Central memory CD4-positive, alpha-beta T cell (primary cell): ENCODE results near the gene DISC1.
"Not testable (repeated sequence)": the region's sequence is repeated elsewhere in the genome, so short reads cannot be mapped to it uniquely, and the experiment has no call there.

Experiments used
- DNase-seq: peaks from one replicate; pipeline ENCODE4 v3.0.0; 2022

Gene DISC1

GRCh38 chr1:231606712-231607111 is 19.9 kb upstream of the DISC1 start:
- no peak for DNase-seq

DNA sequence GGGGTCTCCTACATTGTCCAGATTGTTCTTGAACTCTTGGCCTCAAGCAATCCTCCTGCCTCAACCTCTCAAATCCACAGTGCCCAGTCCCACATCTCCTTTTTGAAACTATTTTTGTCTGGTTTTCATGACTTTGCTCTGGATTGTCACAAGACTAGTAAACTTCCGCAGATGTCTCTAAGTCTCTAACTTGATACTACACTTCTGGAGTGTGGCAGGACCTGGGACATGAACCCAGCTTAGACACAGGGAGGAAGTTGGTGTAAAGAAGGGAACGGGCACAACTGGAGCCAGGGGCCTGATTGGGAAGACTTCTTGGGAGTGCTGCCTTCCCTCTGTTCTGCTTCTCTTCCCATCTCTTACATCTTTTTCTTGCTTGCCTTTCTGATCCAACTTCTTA is 16.2 kb upstream of the DISC1 start:
- DNase-seq = no peak

- DNase-seq = no peak
Measured at GRCh38 chr1:231611111-231611510, 15.5 kb upstream of the DISC1 start.

DNA sequence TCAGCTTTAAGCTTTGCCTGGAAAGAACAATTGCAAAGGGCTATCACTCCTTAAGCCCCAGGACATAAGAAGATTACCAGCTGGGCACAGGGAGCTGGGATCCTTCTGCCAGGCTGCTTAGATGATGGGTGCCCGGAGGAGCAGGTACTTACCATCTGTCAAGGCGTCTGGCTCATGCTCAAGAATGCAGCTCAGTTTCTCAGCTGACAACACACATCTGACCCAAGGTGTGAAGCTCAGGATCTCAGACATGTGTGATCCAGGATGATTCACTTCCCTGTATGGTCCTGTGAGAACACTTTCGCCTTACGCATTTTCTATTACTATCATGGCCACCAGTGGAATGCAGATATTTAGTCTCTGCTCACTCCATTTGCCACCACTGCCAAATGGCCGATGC is 14.7 kb upstream of the DISC1 start:
- no peak for DNase-seq

GRCh38 chr1:231612393-231613089 is 14.0 kb upstream of the DISC1 start:
- DNase-seq = peak; percentile 64

- DNase-seq = no peak
Measured at GRCh38 chr1:231613419-231614349, 12.9 kb upstream of the DISC1 start.

DNA sequence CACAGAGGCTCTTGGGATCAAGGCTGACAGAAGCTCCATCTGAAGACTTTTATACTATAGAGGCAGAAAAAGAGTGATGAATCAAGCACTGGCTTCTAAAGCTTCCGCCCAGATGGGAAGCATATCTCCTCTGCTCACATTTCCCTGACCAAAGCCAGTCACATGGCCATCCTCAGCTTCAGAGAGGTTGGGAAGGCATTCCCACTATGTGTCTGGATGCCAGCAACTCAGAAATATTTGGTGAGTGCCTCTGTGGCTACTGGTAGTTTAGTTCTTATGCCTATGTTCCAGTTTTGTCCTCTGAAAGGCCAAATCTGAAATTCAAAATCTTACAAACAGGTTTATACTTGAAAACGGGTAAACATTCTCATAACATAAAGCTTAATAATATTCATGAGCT is 9.9 kb upstream of the DISC1 start:
- DNase-seq = no peak

DNA sequence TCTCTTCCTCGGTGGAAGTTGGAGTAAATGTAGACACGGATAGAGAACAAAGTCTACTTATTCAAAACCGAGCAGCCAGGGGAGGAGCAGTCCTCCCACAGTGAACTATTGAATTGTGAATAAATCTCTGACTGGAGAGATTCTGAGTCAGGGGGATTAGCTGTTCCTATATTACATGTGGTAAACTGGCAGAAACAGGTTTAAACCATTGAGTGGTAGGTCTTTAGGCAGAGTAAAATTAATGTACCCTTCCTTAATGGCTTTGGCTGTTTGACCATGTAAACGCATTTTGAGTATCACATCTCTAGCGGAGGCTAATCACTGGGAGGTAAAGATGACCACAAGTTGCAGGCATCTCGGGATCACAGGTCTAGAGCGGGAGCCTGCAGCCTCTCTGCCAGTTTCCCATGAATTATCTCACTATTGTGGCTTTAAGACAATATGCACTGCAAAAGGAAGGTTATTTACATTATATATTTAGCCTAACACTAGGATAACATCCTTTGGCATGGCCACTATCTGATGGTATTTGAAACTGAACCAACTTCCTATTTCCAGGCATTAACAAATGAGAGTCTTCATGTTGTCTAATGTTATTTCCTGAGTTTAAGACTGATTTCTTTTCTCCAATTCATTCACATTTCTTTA is 7.9 kb upstream of the DISC1 start:
- no peak for DNase-seq

- DNase-seq = no peak
Measured at GRCh38 chr1:231619257-231619634, 7.3 kb upstream of the DISC1 start.

DNA sequence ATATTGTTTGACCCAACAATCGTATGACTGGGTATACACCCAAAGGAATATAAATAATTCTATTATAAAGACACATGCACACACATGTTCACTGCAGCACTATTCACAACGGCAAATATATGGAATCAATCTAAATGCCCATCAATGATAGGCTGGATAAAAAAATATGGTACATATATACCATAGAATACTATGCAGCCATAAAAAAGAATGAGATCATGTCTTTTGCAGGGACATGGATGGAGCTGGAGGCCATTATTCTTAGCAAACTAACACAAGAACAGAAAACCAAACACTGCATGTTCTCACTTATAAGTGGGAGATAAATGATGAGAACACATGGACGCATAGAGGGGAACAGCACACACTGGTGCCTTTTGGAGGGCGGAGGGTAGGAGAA is 1.5 kb upstream of the DISC1 start:
- not testable (repeated sequence) for DNase-seq

DNA sequence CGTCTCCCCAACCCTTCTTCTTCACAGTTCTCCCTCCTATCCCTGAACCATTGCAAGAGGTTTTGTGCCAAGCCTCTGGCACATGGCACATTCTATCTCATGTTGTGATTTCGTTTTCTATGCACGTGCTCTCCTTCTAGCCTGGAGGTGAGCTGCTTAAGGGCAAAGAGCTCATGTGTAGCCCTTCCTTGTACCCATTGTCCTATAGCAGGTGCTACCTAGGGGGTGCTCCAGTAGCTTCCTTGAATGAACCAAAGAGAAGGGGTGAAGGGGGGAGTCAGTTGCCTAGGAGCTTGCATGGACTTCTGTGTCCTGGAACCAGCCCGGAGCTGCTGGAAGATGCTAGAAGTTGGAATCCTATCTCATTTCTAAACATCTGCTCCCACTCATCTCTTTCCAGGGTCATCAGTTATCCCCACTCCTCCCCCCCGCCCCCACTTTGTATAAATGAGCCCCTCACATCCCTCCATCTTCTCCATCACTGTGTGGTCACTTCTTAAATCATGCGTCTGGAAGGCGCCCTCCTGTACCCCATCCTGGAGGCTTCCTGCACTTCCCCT is 535 bp upstream of the DISC1 start:
- no peak for DNase-seq

- DNase-seq = peak; percentile 37
Measured at GRCh38 chr1:231626951-231627614, 493 bp downstream of the DISC1 start.

DNA sequence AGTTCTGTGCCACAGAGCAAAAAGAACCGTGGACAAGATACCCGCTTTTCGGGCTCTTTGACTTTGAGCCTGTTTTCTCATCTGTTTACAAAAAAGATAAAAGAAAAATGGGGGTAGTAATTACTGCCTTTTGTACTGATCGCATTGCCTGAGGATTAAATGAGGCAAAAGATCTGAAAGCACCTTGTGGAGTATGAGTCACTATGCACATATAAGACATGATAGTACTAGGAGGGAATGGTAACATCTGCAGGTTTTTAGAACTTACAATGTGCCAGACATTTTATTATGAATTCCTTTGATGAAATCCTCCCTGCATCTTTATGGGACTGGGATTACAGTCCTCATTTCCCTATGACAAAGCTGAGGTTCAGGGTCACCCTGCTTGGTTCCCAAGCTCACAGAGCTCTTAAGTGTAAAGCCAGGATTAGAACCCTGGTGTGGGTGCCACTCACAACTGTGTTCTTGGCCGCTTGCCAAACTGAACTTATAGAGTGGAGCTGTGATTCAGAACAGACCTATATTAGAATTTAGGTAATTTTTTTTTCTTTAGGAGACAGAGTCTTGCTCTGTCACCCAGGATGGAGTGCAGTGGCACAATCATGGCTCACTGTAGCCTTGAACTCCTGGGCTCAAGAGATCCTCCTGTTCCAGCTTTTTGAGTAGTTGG is 1.8 kb downstream of the DISC1 start:
- DNase-seq = no peak

DNA sequence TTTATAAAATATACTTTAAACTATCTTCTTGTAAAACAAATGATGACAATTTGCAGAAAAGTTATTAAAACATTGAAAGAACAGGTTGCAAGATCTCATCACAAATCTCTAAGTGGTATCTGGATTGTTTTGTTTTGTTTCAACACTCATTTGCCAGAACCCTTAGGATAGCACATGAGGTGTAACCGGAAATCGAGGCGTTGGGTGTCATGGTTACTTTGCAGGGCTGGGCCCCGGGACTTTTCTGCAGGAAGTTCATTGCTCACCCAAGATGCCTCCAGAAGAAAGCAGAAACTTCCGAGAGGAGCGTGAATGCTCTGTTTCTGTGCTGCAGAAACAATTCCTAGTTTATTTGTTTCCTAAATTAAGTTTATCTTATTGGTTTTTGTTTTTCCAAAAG is 2.5 kb downstream of the DISC1 start:
- DNase-seq = peak; percentile 31

DNA sequence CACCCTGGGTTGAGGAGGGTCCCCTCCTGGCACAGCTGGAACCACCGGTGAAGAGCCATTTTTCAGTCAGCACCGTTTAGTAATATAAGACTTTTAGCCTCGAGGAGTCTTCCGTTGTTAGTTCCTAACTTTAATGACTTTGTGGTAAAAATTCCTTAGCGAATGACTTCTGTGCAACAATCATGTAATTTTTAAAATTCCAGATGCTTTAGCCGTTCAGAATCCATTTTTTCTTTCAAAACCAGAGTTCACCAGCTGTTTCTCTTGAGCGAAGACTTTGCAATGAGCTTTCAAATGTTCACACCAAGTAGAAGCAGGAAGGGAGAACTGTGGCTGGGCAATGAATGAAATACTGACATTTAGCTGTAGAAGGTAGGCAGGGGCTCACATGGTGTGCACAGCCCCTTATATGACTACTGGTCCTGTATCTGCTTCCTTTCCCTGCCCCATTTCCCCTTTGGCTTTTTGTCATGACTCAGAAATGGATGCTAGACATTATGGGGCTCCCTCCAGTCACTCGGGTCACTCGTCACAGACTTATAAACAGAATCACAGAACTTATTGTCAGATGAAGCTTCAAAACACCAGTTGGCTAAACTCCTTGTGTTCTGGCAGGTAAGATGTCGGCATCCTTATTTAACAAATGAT is 4.1 kb downstream of the DISC1 start:
- DNase-seq = no peak

DNA sequence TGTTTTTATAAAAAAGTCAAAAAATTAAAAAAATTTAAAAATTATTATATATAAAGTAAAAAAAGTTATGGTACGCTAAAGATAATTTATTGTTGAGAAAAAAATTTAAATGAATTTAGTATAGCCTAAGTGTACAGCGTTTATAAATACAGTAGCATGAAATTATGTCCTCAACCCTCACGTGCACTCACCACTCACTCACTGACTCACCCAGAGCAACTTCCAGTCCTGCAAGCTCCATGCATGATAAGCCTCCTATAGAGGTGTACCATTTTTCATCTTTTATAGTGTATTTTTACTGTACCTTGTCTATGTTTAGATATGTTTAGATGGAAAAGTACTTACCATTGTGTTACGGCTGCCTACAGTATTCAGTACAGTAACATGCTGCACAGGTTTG is 5.1 kb downstream of the DISC1 start:
- DNase-seq = no peak

DNA sequence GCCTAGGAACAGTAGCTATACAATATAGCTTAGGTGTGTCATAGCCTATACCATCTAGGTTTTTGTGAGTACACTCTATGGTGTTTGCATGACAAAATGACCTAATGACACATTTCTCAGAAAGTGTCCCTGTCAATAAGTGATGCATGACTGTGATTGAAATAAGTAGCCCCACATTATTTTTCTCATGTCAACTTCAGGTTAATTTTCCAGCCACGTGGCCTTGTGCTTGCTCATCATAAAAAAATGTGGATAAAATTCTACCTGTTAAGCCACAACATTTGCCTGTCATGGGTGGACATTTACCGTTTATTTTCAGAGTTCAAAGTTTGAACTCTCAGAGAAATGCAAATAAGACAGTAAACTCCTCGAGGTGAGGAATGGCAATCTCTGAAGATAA is 5.5 kb downstream of the DISC1 start:
- DNase-seq = no peak

DNA sequence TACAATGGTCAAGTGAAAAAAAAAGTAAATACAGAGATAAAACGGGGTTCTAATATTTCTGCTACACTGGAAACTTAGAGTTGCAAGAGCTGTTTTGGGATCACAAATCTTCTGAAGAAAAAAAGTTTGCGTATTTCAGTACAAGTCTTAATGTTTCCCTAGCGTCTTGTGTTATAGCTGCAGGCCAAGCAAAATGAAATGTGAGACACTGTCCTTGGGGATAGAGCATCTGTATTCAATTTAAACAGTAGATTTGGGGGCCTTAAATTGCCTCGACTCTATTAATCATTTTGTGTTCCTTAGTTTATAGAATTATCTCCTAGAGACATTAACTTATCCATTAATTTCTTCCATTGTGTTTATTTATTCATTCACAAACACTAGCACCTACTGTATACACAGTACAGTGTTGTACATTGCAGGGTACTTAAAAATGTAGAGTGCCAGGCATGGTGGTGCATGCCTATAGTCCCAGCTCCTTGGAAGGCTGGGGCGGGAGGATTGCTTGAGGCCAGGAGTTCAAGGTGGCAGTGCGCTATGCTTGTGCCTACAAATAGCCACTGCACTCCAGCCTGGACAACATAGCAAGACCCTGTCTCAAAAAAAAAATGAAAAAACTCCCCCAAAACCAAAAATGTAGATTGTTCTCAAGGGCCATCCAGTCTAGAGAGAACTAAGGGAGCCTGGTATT is 7.9 kb downstream of the DISC1 start:
- DNase-seq = no peak

DNA sequence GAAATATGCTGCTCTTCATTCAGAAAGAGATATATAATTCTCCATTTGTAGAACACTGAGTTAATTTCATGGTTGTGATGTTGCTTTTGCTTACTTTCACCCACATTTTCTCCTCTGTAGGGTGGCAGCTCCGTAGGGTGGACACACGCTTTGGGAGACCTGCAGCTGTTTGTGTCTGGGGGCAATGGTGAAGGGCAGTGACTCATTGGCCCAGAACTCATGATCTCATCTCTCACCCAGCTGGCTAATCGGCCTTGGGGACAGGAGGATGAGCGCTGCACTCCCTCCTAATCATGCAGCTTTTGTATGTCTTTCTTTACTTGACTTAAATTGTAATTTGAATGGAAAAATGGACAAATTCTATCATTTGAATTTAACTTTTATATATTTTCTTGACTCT is 9.6 kb downstream of the DISC1 start:
- no peak for DNase-seq

DNA sequence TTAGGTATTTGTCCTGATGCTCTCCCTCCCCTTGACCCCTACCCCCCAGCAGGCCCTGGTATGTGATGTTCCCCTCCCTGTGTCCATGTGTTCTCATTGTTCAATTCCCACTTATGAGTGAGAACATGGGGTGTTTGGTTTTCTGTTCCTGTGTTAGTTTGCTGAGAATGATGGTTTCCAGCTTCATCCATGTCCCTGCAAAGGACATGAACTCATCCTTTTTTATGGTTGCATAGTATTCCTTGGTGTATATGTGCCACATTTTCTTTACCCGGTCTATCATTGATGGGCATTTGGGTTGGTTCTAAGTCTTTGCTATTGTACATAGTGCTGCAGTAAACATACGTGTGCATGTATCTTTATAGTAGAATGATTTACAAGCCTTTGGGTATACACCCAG is 10.3 kb downstream of the DISC1 start:
- DNase-seq = not testable (repeated sequence)

- no peak for DNase-seq
Measured at GRCh38 chr1:231638647-231639046, 12.1 kb downstream of the DISC1 start.
